ENCODE measurements around the gene PRKG1. TPM values are rescaled to one million over a fixed set of nuclear protein-coding genes. Genes with fewer than 3 reads are reported as not detected.

The PRKG1 gene
- total RNA-seq, result 67.3 TPM

- peak in 2 of 3 donors; percentile 48 to 52 for DNase-seq (ENCODE audit: low read depth in 2 of 3, low spot score in 2 of 3)
Measured at GRCh38 chr10:51074238-51075028, at the start of gene PRKG1. TSS of gene PRKG1 (plus strand) at chr10:51074487.

GRCh38 chr10:51028420-51028819, 45.9 kb upstream of the PRKG1 start:
- DNase-seq (ENCODE audit: low read depth in 2 of 3, low spot score in 2 of 3), result no peak

GRCh38 chr10:51029172-51029641, 45.1 kb upstream of the PRKG1 start:
- no peak for DNase-seq (ENCODE audit: low read depth in 2 of 3, low spot score in 2 of 3)

GRCh38 chr10:51030480-51030879, 43.8 kb upstream of the PRKG1 start:
- no peak for DNase-seq (ENCODE audit: low read depth in 2 of 3, low spot score in 2 of 3)

GRCh38 chr10:51031950-51032349, 42.3 kb upstream of the PRKG1 start:
- DNase-seq (ENCODE audit: low read depth in 2 of 3, low spot score in 2 of 3), result no peak

GRCh38 chr10:51034769-51035168, 39.5 kb upstream of the PRKG1 start:
- DNase-seq (ENCODE audit: low read depth in 2 of 3, low spot score in 2 of 3), result no peak

- DNase-seq (ENCODE audit: low read depth in 2 of 3, low spot score in 2 of 3), result no peak
Measured at GRCh38 chr10:51035344-51035743, 38.9 kb upstream of the PRKG1 start.

GRCh38 chr10:51045871-51046270, 28.4 kb upstream of the PRKG1 start:
- no peak for DNase-seq (ENCODE audit: low read depth in 2 of 3, low spot score in 2 of 3)

GRCh38 chr10:51046654-51047053, 27.6 kb upstream of the PRKG1 start:
- DNase-seq (ENCODE audit: low read depth in 2 of 3, low spot score in 2 of 3), result no peak

GRCh38 chr10:51047857-51048256, 26.4 kb upstream of the PRKG1 start:
- DNase-seq (ENCODE audit: low read depth in 2 of 3, low spot score in 2 of 3), result no peak

- DNase-seq (ENCODE audit: low read depth in 2 of 3, low spot score in 2 of 3), result no peak
Measured at GRCh38 chr10:51048792-51049191, 25.5 kb upstream of the PRKG1 start.

- no peak for DNase-seq (ENCODE audit: low read depth in 2 of 3, low spot score in 2 of 3)
Measured at GRCh38 chr10:51052163-51052562, 22.1 kb upstream of the PRKG1 start.

GRCh38 chr10:51057925-51058324, 16.4 kb upstream of the PRKG1 start:
- DNase-seq (ENCODE audit: low read depth in 2 of 3, low spot score in 2 of 3), result no peak

GRCh38 chr10:51063166-51063565, 11.1 kb upstream of the PRKG1 start:
- DNase-seq (ENCODE audit: low read depth in 2 of 3, low spot score in 2 of 3), result no peak

GRCh38 chr10:51063659-51064535, 10.4 kb upstream of the PRKG1 start:
- peak in 1 of 3 donors; percentile 62 for DNase-seq (ENCODE audit: low read depth in 2 of 3, low spot score in 2 of 3)

- DNase-seq (ENCODE audit: low read depth in 2 of 3, low spot score in 2 of 3), result peak in 1 of 3 donors; percentile 48
Measured at GRCh38 chr10:51066231-51066630, 8.1 kb upstream of the PRKG1 start.

GRCh38 chr10:51072210-51072609, 2.1 kb upstream of the PRKG1 start:
- DNase-seq (ENCODE audit: low read depth in 2 of 3, low spot score in 2 of 3), result no peak

GRCh38 chr10:51072921-51073434, 1.3 kb upstream of the PRKG1 start:
- DNase-seq (ENCODE audit: low read depth in 2 of 3, low spot score in 2 of 3), result no peak

- no peak for DNase-seq (ENCODE audit: low read depth in 2 of 3, low spot score in 2 of 3)
Measured at GRCh38 chr10:51073453-51074237, 642 bp upstream of the PRKG1 start.

GRCh38 chr10:51075043-51075872, 971 bp downstream of the PRKG1 start:
- DNase-seq (ENCODE audit: low read depth in 2 of 3, low spot score in 2 of 3), result no peak
